NOMO-1 treated with dmso at 0.1 percent for 144 hours (cell line): ENCODE data around the gene ADCY5.

Source experiments
- DNase-seq: peaks from one replicate; lab custom pipeline; 2025; ENCODE audit not compliant: unreplicated experiment; lab: John Stamatoyannopoulos, UW

ADCY5 gene

DNA sequence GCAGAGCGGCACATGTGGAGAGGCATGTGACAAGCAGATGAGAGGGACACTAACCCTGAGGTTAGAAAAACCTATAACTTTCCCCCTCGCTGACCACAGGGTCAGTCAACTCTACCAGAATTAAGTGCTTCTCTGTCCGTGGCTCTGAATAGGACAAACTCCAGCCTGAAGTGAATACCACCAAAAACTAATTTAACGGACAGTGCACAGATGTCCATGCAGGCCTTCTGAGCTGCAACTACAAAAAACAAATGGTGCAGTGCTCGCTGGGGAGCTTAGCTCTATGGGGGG, 59.3 kb downstream of the ADCY5 start:
- no peak for DNase-seq

DNA sequence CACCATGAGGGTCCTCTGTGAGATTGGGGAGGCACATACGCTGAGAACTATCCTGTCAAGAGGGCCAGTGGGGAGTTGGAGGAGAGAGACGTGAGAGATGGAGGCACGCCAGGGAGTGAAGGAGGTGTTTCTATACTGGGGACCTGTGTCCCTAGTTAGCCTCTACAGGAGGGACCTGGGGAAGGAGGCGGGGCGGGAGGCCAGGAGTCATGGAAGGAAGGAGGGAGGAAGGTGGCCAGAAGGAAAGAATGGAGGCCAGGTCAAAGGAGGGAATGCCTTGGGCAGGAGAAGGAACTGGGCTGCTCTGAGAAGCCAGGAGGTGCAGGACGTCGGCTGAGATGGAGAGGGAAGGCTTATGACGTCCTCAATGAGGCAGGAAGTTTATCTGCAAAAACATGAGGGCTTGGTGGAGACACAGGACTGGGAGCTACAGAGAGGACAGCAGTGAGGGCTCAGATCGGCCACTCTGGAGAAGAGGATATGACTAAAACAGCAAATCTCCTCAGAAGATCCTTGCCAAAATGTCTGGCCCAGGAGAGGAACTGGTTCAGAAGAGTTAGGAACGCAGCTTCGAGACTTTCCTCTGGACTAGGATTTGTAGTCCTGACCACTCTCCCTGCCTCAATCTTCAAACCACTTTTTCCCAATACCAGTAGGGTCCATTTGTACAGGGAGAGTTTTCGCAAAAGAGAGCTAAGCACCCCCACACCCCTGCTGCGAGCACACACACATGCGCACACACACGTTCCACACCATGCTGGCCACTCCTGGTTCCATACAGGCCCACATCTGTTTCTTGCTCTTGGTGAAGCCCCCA, 59.9 kb downstream of the ADCY5 start:
- DNase-seq = no peak

DNA sequence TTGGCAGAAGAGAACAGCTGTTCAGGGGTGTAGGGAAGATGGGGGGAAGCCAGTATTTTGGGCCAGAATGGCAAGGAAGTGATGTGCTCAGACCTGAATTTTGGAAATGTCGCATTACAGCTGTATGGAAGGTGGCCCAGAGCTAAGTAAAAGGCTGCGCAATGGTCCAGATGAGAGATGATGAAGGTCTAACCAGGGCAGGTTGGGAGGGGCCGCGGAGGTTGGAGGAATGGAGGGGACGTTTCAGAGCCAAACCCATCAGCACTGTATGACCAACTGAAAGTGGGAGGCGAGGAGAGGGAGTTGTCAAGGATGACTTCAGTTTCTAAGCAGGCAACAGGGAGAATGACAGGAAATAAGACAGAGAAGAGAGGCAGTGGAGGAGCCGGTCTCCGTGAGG, 60.8 kb downstream of the ADCY5 start:
- DNase-seq = no peak

DNA sequence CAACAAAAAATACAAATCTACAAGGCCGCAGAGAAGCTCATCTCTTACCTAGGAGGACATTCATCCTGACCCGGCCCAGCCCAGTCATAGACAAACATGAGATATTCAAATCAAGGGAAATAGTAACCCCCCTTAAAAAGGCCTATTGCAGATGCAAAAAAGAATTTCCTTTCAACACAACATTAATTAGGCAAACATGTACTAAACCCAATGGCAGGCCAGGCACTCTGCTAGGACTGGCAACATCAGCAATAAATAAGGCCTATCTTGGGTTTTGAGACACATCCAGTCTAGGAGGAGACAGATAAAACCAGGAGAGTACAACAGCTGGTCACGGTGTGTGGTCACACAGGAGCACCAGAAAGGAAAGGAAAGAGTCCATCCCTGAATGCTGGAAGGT, 61.4 kb downstream of the ADCY5 start:
- DNase-seq = no peak

DNA sequence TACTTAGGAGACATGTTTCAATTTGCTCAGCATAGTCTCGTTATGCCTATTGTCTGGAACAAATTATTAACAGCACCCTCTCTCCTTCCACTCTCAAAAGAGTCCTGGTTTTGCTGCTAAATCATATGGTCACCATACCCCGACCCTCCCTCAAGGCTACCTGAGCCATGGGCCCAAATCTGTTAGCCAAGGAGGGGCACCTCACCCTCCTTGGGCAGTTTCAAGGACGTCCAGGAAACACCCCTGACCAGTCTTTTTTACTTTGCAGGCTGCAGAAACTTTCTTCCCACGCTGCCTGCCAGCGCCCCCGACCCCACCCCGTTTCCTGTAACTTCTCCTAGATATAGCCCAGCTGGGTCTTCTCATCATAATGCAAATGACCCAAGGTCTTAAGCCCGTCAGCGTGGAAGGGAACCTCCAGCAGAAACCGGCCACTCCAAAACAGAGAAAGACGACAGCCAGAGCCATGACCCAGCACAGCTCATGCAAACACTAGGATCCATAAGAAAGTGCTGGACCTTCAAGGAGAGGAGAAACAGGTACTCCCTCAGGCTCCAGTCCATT, 62.3 kb downstream of the ADCY5 start:
- DNase-seq = no peak

DNA sequence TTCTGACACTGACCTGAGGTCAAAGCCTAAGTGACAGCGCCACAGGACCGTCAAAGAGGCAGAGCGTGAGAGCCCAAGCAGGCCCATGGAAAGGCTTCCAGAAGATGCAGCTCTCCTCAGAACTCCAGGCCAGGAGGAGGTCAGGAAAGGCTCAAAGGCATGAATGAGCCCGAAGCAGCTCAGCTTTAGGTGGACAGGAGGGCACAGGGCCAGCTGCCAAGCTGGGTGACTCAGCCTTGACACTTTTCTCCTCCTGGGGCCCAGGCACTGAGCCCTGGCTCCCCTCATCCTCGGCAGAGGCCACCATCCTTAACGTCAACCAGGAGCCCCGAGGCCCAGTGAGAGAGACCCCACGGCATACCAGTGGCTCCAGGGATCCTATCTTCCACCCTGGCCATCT, 62.9 kb downstream of the ADCY5 start:
- DNase-seq = no peak

DNA sequence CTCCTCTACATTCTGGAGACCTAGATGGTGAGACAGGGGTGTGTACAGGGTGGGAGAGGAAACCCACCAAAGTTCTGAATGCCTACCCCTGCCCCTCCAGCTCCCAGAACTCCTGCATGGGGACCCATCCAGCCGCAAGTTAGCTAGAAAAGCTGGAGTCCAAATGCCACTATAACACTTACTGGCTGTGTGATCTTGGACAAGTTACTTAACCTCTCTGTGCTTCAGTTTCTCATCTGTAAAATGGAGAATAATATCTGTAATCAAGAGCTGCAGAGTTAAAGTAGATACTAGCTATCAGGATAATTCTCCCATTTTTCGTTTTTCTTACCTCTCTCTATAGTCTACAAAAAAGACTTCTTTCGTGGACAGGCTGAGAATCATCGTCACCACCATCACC, 63.4 kb downstream of the ADCY5 start:
- DNase-seq = no peak

DNA sequence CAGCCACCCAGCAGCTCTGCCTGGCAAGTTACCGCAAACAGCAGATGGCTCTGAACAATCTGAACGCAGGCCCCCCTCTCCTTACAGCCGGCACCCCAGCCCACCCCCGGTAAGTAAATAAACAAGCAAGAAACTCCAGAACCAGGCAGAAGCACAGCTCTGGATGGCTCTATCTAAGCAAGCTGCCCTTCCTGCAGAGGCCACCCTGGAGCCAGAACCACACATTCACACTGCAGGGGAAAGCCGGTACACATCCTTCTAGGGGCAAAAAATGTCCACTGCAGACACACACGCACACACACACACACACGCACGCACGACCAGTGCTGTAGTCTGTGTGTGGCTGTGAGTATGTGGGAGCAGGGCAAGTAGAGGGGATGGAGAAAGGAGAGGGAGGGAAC, 63.9 kb downstream of the ADCY5 start:
- no peak for DNase-seq

DNA sequence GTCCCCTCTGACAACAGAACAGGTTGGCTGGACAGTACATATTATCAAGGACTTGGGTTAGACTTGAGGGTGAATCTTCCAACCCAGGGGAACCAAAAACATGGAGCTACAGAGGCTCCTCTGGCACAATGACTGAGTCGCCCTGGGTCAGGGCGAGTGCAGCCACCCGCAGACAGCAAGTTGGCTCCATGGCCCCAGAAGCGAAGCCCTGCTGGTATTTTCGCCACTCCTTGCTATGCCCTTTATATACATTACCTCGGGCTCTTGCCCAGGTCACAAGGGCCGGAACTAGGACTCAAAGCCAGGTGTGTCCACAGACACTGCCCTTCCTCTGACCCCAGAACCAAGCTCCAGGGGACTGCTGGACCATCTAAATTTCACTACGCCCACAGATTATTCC, 64.6 kb downstream of the ADCY5 start:
- no peak for DNase-seq

DNA sequence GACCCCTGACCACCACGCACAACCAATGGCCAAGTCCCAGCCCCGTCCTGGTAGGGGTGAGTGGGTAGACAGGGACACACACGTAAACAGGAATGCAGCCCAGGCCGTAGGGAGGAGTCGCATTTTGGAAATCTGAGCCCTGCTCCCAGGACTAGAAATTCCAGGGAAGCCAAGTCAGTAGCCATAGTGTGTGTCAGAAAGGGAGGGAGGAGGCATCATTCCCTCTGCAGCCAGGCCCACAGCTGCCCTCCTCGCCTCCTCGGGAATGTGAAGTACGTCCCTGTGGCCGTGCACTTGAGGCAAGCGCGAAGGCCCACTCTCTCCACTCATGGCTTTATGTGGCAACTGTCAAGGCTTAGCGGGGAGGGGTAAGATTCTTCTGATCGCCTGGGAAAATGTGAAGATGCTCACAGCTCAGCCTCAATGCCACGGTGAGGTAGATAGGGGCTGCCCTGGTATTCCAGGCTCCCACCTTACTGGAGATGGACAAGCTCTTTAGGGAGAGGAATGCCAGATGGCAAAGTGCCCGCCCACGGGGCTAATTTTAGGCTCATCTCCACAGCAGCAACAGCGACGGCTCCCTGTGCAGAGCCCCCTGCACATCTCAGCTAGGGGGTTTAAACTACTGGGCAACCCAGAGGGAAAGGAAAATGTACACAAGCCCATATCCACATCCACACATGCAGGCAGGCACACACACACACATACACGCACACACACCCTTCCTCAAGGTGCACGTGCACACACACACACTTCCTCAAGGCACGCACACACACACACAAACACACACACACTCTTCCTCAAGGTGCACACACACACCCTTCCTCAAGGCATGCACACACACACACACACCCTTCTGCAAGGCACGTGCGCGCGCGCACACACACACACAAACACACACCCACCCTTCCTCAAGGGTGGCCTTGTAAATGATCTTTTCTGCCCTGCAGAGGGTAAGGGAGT, 65.5 kb downstream of the ADCY5 start:
- DNase-seq = no peak

DNA sequence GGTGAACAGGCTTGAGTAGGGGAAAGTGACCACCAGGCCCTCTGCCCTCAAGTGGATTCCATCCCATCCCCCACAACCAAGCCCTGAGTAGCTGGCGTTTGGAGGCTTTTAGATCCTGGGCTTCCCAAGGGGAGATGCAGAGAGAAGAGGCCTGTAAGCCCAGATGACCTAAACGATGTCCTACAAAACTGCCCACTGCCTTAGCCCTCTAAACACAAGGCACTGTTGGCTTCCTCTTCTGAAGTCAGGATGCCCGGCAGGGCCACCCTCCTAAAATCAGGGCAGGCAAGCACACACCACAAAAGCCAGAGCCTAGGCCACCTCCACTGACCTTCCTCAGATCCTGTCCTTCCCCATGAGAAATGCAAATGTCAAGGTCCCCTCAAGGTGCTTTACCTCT, 68.6 kb downstream of the ADCY5 start:
- DNase-seq = no peak

DNA sequence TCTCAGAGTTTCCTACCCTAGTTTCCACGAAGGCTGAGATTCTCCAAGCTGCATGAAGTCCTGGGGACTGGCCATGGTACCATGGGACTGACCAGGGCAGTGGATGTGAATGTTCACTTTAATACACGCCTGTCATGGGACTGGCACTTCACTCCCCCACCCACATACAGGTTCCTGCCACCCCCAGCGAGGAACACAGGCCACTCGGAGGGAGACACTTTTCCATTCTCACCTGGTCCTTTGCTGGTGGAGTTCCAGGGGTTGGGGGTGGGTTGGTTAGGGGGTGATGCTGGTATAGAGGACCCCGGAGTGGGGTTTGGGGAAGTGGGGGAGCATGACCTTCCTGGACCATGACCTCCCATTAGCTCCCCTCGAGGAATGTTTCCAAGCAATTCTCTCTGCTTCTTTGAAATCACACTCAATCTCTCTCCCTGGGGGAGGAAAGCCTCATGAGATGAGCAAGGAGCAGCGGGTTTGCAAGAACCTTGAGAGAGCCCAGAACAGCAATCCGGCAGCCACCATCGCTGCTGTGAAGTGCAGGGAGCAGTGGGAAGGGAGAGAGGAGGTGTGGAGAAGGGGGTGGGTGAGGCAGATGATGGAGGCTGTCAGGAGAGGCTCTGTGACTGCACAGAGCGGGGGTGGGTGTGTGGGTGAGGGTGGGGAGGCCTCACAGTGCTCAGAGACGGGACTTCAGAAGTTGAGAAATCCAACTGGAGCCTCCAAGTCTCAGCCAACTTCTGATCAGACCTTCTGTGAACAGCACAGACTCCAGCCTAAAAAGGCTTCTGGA, 69.7 kb downstream of the ADCY5 start:
- DNase-seq = no peak

DNA sequence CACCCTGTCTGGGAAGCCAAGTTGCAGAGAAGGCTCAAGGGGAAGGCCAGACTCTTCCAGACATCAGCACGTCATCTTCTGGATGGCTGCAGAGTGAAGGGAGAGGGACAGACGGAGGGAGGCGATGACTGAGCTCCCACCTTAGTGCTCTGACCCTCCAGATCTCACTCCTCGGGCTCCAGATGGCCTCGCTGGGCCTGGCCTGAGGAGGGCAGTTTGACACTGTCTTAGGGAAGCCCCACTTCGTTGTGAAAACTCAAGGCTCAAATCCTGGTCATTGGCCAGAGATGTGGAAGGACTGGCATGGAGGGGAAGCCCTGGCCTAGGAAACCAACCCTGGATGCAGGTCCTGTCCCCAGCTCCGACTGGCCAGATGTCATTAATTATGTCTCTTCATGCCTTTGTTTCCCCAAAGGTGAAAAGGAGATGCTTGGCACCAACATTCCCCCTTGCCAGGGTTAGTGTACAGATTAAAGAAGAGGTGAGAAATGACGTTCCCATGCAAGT, 70.4 kb downstream of the ADCY5 start:
- DNase-seq = no peak

DNA sequence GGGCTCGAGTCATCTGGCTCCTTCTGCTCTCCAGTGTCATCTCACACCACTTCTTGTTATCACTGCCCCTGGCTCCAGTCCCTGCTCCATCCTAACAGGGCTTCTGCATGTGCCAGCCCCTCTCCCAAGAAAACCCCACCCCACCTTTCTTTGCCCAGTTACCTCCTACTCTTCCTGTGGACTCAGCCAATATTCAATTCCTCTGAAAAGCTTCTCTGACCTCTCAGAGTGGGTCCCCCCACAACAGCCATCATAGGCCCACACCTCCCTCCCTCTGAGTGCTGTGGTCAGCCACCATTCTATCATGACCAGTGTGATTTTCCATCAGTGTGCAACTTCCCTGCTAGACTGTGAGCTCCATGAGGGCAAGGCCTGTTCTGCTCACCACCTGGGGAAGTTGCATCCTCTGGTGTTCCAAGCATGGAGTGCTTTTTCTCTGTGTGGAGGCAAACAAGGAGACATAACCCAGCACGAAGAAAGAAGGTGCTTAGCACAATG, 71.6 kb downstream of the ADCY5 start:
- DNase-seq = no peak

DNA sequence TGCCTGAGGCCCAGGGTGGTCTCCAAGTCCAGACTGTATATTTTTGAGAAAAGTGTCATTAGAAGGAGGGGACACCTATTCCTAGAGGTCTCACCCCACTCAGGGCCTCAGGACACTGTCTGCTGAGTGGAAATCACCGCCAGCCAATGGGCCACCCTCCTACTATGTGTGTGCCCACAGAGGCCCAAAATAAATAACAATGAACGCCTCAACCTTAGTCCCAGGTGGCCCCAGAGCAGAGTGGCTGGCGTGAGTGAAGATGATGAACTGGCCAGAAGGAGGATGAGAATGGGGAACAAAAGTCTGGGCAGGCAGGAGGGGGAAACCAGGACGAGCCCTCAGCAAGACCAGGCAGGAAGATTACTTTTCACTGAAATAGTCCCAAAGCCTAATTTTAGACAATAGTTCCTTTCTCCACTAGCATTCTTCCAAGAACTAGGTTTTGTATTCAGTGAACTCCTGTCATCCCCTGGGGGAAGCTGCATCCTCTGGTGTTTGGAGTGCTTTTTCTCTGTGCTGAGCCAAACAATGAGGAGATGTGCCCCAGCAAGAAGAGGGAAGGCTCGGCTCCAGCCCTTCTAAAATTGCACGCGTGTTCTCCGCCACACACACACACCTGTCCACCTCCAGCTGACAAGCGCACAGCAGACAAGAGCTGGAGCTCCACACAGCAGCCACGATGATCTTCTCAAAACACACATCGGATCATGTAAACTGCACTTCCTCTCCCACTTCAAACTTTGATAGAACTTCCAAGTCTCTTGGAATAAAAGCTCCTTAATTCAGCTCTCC, 72.2 kb downstream of the ADCY5 start:
- no peak for DNase-seq

DNA sequence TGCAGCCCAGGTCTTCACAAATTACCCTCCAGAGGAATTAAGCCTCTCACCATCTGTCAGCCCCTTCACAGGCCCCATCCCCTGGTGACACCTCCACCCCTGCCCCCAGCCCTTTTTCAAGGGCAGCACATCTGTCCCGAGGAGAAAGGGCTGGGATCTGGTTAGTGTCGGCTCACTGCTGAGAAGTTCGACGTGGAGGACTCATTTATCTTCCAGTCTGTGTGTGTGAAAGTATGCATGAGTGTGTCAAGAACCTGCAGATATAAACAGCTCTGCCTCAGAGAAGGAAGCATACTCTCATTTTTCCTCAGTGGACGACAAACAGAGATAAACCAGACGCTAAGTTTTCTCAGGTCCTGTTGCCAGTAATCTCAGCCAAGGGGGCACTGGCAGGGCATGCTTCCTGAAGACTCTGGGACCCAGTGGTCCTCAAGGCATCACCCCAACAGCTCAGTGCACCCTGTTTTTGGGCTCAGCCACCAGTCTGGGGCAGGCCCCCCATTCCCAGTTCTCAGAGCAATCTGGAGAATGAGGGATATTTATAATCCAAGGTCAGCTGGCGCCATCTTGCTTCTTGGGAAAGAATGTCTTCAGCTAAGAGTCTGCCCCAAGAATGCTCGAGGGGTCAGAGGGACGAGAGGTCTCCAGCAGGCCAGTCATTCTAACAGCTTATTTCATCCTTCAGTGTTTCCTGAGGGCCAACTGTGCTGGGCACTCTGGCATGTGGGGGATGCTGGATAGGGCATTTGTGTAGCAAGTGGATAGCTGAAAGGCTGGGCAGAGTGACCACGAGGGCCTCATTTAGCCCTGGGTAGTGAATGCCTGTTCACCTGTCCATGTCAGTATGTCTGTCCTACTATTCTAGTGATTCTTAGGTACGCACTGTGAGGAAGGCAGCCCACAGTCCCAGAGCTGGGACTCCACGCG, 73.6 kb downstream of the ADCY5 start:
- no peak for DNase-seq

DNA sequence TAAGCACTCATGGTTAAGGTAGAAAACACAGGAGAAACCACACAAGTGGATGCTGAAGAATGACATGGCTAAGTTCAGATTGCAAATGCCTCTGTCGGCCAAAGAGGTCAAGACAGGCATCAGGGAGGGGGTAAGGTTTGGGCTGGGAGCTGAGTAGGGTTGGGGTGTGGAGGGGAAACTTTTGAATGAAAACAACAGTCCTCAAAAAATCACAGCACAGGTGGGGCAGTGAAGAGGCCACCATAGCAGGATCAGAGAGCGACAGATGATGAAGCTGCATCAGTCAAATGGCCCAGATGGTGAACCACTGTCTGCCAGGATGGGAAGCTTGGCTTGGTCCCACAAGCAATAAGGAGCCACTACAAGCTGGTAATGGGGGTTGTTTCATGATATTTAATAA, 74.9 kb downstream of the ADCY5 start:
- DNase-seq = no peak

DNA sequence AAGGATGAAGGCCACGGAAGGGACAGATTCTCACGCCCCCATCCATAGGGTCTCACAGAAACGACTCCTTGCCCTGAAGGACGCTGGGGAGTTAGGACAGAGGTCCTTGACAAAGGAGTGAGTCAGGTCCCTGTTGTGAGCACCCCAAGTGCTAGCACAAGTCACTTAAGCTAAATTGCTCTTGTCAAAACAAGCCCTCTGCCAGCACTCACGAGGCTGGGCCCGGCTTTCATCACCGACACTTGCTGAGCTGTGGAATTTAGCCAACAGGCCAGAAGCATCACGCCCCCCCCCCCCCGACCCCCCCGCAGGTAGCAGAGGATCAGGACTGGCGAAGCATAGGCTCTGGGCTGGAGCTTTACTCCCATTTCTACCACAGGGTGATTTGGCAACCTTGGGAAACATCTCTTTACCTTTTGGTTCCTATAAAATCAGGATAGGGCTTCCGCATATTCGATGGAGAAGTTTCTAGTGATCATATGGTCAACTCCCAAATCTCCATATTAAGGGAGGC, 75.4 kb downstream of the ADCY5 start:
- no peak for DNase-seq
